Measurements from ENCODE around the gene CNTN3.

The CNTN3 gene

GRCh38 chr3:74614107-74614967 lies at the start of gene CNTN3:
Gene CNTN3 (minus strand): TSS chr3:74614659. CDS start chr3:74521112, 93,547 bp downstream.
- no peak for DNase-seq (ENCODE audit: low read depth in 3 of 3)

GRCh38 chr3:74663178-74663577 lies 48.7 kb upstream of the CNTN3 start:
- DNase-seq (ENCODE audit: low read depth in 3 of 3), result no peak

GRCh38 chr3:74661672-74662071 lies 47.2 kb upstream of the CNTN3 start:
- DNase-seq (ENCODE audit: low read depth in 3 of 3), result no peak

- DNase-seq (ENCODE audit: low read depth in 3 of 3), result no peak
Observed at GRCh38 chr3:74651885-74652284, 37.4 kb upstream of the CNTN3 start.

- DNase-seq (ENCODE audit: low read depth in 3 of 3), result no peak
Observed at GRCh38 chr3:74651292-74651691, 36.8 kb upstream of the CNTN3 start.

GRCh38 chr3:74648107-74648506 lies 33.6 kb upstream of the CNTN3 start:
- no peak for DNase-seq (ENCODE audit: low read depth in 3 of 3)

- DNase-seq (ENCODE audit: low read depth in 3 of 3), result no peak
Observed at GRCh38 chr3:74646094-74646493, 31.6 kb upstream of the CNTN3 start.

- no peak for DNase-seq (ENCODE audit: low read depth in 3 of 3)
Observed at GRCh38 chr3:74643636-74644035, 29.2 kb upstream of the CNTN3 start.

- DNase-seq (ENCODE audit: low read depth in 3 of 3), result no peak
Observed at GRCh38 chr3:74642876-74643275, 28.4 kb upstream of the CNTN3 start.

GRCh38 chr3:74640211-74640610 lies 25.8 kb upstream of the CNTN3 start:
- no peak for DNase-seq (ENCODE audit: low read depth in 3 of 3)

- no peak for DNase-seq (ENCODE audit: low read depth in 3 of 3)
Observed at GRCh38 chr3:74639681-74640080, 25.2 kb upstream of the CNTN3 start.

GRCh38 chr3:74636981-74637380 lies 22.5 kb upstream of the CNTN3 start:
- DNase-seq (ENCODE audit: low read depth in 3 of 3), result no peak

- DNase-seq (ENCODE audit: low read depth in 3 of 3), result no peak
Observed at GRCh38 chr3:74633021-74633420, 18.6 kb upstream of the CNTN3 start.

GRCh38 chr3:74631351-74632140 lies 17.1 kb upstream of the CNTN3 start:
- DNase-seq (ENCODE audit: low read depth in 3 of 3), result no peak

- DNase-seq (ENCODE audit: low read depth in 3 of 3), result no peak
Observed at GRCh38 chr3:74630602-74631001, 16.1 kb upstream of the CNTN3 start.

GRCh38 chr3:74626011-74626410 lies 11.6 kb upstream of the CNTN3 start:
- DNase-seq (ENCODE audit: low read depth in 3 of 3), result no peak

- no peak for DNase-seq (ENCODE audit: low read depth in 3 of 3)
Observed at GRCh38 chr3:74624301-74624700, 9.8 kb upstream of the CNTN3 start.

- no peak for DNase-seq (ENCODE audit: low read depth in 3 of 3)
Observed at GRCh38 chr3:74623261-74623836, 8.9 kb upstream of the CNTN3 start.

- DNase-seq (ENCODE audit: low read depth in 3 of 3), result no peak
Observed at GRCh38 chr3:74621581-74621980, 7.1 kb upstream of the CNTN3 start.

- DNase-seq (ENCODE audit: low read depth in 3 of 3), result no peak
Observed at GRCh38 chr3:74617776-74618175, 3.3 kb upstream of the CNTN3 start.

- no peak for DNase-seq (ENCODE audit: low read depth in 3 of 3)
Observed at GRCh38 chr3:74613521-74614106, 845 bp downstream of the CNTN3 start.

GRCh38 chr3:74613060-74613459 lies 1.4 kb downstream of the CNTN3 start:
- no peak for DNase-seq (ENCODE audit: low read depth in 3 of 3)

All from stimulated activated CD4-positive, alpha-beta T cell treated with anti-CD3 and anti-CD28 coated beads, TNF-alpha, amount 100 ng/mL, for 24 hours (primary cell).